PC-3 (cell line): ENCODE measurements around the gene PCDH1. TPM values are rescaled to one million over a fixed set of nuclear protein-coding genes. Genes with fewer than 3 reads are reported as not detected.
"Not testable (repeated sequence)": the region's sequence is repeated elsewhere in the genome, so short reads cannot be mapped to it uniquely, and the experiment has no call there.

Experiments used
- ATAC-seq: fragments of 200-7000 bp; cut with Tn5 transposase; 2 replicates; pipeline ENCODE4 v1.9.1; 2020; ENCODE audit warnings: mild to moderate bottlenecking, moderate library complexity
- BruUV-seq: library from RNA; stranded (reverse); fragments of 400-500 nt; replicated peaks from 2 replicates; lab custom pipeline; 2021; lab: Mats Ljungman, UMichigan
- CTCF ChIA-PET: fragments of 300-600 bp; sonication (Branson Sonifier 250); formaldehyde crosslinking; loops from one replicate; lab custom pipeline; 2022; ENCODE audit warnings: antibody characterized with exemption; lab: Charles Lee
- POLR2A ChIA-PET: fragments of 300-600 bp; sonication (Branson Sonifier 250); formaldehyde crosslinking; loops from one replicate; lab custom pipeline; 2022; ENCODE audit warnings: antibody characterized with exemption; ENCODE audit not compliant: unreplicated experiment; lab: Charles Lee
- DNase-seq: peaks from one replicate; pipeline ENCODE4 v3.0.0-alpha.2; 2015
- H2AFZ ChIP-seq: fragments of 300-600 bp; sonication (generic); 2 replicates; pipeline ENCODE4 v1.6.0; 2016; ENCODE audit warnings: antibody characterized with exemption, low read length
- H3F3A ChIP-seq: fragments of 300-600 bp; sonication (generic); one replicate; pipeline ENCODE4 v1.6.0; 2017; ENCODE audit warnings: antibody characterized with exemption, low read length, control low read depth, mild to moderate bottlenecking; ENCODE audit not compliant: unreplicated experiment
- H3K27ac ChIP-seq: fragments of 300-600 bp; sonication (generic); 2 replicates; pipeline ENCODE4 v1.5.1; 2016; ENCODE audit warnings: mild to moderate bottlenecking, low read length
- H3K27me3 ChIP-seq: fragments of 300-600 bp; sonication (generic); 2 replicates; pipeline ENCODE4 v1.6.1; 2016; ENCODE audit warnings: low read length, mixed read lengths
- H3K36me3 ChIP-seq: fragments of 300-600 bp; sonication (generic); 2 replicates; pipeline ENCODE4 v1.6.1; 2016; ENCODE audit warnings: low read depth, mixed run types, low read length, mixed read lengths
- H3K4me1 ChIP-seq: fragments of 300-600 bp; sonication (generic); 2 replicates; pipeline ENCODE4 v1.5.1; 2016; ENCODE audit warnings: low read length; ENCODE audit not compliant: insufficient read depth
- H3K4me2 ChIP-seq: fragments of 300-600 bp; sonication (generic); 2 replicates; pipeline ENCODE4 v1.6.0; 2016; ENCODE audit warnings: low read length
- H3K4me3 ChIP-seq: fragments of 300-600 bp; sonication (generic); 2 replicates; pipeline ENCODE4 v1.5.1; 2016; ENCODE audit warnings: mild to moderate bottlenecking, low read length, mixed read lengths
- H3K79me2 ChIP-seq: fragments of 300-600 bp; sonication (generic); 2 replicates; pipeline ENCODE4 v1.6.1; 2017; ENCODE audit warnings: low read length, mixed read lengths
- H3K9ac ChIP-seq: fragments of 300-600 bp; sonication (generic); 2 replicates; pipeline ENCODE4 v1.6.0; 2016; ENCODE audit warnings: mild to moderate bottlenecking, low read length
- H3K9me2 ChIP-seq: fragments of 300-600 bp; sonication (generic); replicated peaks from 2 replicates; pipeline ENCODE4 v1.6.1; 2016; ENCODE audit warnings: mixed run types, low read length, mixed read lengths
- H3K9me3 ChIP-seq: fragments of 300-600 bp; sonication (generic); 2 replicates; pipeline ENCODE4 v1.6.1; 2016; ENCODE audit warnings: low read length, mixed read lengths
- H4K20me1 ChIP-seq: fragments of 300-600 bp; sonication (generic); 2 replicates; pipeline ENCODE4 v1.6.1; 2016; ENCODE audit warnings: low read length, mixed read lengths
- EZH2 ChIP-seq: fragments of 300-600 bp; sonication (generic); IDR thresholded peaks from one replicate; pipeline ENCODE4 v1.6.1; 2017; ENCODE audit warnings: antibody characterized with exemption, mild to moderate bottlenecking, low read length; ENCODE audit not compliant: unreplicated experiment
- EZH2phosphoT487 ChIP-seq: fragments of 300-600 bp; sonication (generic); IDR thresholded peaks from 2 replicates; pipeline ENCODE4 v1.6.1; 2018; ENCODE audit warnings: mild to moderate bottlenecking, antibody characterized with exemption, low read length, borderline replicate concordance
- intact Hi-C: fragments of 100-400 bp; cut with micrococcal nuclease; formaldehyde crosslinking; loops from 2 replicates; pipeline ENCODE4 v1.9.0; 2023
- total RNA-seq: library from RNA; depleted of rRNA; stranded (reverse); fragments of >200 nt; gene quantifications from 2 replicates; pipeline ENCODE4 v1.2.3, GENCODE V29; 2014
- TF ChIP-seq, protein P1 (sequence below): fragments of 300-600 bp; sonication (generic); conservative IDR thresholded peaks from 2 replicates; pipeline ENCODE4 v1.5.1; 2017; ENCODE audit warnings: antibody characterized with exemption, low read depth, mild to moderate bottlenecking, low read length

The PCDH1 gene
- total RNA-seq, 1 experiment from 2014 or later, result 55.8 TPM

DNA sequence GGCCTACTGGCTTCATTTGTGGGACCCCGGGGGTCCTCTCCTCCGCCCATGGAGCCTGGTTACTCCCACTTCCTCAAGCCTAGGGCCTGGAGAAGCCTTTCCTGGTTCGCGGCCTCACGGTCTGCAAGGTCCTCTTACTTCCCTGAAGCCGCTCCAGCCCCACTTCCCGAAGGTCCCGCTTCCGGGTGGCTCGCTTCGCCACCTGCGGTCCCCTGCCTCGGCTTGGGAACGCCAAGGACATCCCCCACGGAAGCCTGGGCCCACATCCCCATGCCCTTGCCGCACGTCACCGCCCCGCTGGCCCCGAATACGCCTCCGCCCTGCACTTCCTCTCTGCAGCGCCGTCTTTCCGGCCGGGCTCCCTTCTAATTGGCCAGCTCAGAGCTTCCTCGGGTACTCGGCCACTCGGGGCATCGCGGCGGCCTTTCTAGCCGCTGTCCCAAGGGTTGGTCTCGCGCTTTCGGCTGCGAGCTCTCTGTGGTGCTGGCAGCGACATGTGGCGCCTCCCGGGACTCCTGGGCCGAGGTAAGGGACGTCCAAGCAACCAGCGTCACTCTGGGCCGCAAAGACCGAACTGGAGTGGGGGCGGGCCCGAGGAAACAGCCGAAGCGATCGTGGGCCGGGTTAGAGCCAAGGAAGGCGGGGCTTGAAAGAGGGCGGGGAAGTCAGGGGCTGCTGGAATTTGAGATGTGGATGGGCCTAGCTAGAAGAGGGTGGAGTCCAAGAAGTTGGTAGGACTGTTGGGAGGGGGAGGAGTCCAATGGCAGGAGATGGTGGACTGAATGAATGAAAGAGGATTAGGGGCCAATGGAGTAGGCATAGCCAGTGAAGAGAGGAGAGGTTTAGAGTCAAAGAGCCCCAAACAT is 45.5 kb upstream of the PCDH1 start, which contains the start of gene DELE1:
DELE1 (plus strand) TSS at position 424 of the 866 bp plus-strand sequence; CDS start at position 495, 71 bp downstream.
- H3K36me3 ChIP-seq, result peaks cover 18% of the 10 kb centered on the region
- H3K4me3 ChIP-seq, result peak within 1 kb of the TSS; percentile 88
- H2AFZ ChIP-seq, result peak within 1 kb of the TSS; percentile 90
- ChIA-PET CTCF (interaction anchor here (0.5 to 0.9 kb wide), 2 partner anchors 34 to 37 kb away, joined by 3 to 9 read pairs; no protein-coding TSS in a partner anchor), POLR2A (interaction anchor here (0.6 to 1.0 kb wide), 6 partner anchors 19 to 666 kb away, joined by 3 to 13 read pairs (median 4); partner anchors contain the start of genes PCDH1 and RNF14)
- H3K27me3 ChIP-seq, result no peaks in the 10 kb centered on the region
- H3K4me2 ChIP-seq, result peak within 1 kb of the TSS; percentile 89
- H4K20me1 ChIP-seq, result no peaks in the 10 kb centered on the region
- H3K79me2 ChIP-seq, result peaks cover 27% of the 10 kb centered on the region
- ATAC-seq, result peak; percentile 97
- no peaks in the 10 kb centered on the region for H3F3A ChIP-seq
- TSS peak; percentile 96 for BruUV-seq
- peak within 1 kb of the TSS; percentile 90 for H3K27ac ChIP-seq
- H3K9me2 ChIP-seq, result no peaks in the 10 kb centered on the region
- TF ChIP-seq EZH2 (no peak), EZH2phosphoT487 (no peak)
- TF ChIP-seq, protein P1, sequence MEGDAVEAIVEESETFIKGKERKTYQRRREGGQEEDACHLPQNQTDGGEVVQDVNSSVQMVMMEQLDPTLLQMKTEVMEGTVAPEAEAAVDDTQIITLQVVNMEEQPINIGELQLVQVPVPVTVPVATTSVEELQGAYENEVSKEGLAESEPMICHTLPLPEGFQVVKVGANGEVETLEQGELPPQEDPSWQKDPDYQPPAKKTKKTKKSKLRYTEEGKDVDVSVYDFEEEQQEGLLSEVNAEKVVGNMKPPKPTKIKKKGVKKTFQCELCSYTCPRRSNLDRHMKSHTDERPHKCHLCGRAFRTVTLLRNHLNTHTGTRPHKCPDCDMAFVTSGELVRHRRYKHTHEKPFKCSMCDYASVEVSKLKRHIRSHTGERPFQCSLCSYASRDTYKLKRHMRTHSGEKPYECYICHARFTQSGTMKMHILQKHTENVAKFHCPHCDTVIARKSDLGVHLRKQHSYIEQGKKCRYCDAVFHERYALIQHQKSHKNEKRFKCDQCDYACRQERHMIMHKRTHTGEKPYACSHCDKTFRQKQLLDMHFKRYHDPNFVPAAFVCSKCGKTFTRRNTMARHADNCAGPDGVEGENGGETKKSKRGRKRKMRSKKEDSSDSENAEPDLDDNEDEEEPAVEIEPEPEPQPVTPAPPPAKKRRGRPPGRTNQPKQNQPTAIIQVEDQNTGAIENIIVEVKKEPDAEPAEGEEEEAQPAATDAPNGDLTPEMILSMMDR, result no peak
- DNase-seq, result peak; percentile 86
- peaks cover 8% of the 10 kb centered on the region; the same call in 1 of the 2 replicates for H3K4me1 ChIP-seq
- intact Hi-C loops, result no loop called here
- H3K9me3 ChIP-seq, result no peaks in the 10 kb centered on the region
- peak within 1 kb of the TSS; percentile 90 for H3K9ac ChIP-seq

DNA sequence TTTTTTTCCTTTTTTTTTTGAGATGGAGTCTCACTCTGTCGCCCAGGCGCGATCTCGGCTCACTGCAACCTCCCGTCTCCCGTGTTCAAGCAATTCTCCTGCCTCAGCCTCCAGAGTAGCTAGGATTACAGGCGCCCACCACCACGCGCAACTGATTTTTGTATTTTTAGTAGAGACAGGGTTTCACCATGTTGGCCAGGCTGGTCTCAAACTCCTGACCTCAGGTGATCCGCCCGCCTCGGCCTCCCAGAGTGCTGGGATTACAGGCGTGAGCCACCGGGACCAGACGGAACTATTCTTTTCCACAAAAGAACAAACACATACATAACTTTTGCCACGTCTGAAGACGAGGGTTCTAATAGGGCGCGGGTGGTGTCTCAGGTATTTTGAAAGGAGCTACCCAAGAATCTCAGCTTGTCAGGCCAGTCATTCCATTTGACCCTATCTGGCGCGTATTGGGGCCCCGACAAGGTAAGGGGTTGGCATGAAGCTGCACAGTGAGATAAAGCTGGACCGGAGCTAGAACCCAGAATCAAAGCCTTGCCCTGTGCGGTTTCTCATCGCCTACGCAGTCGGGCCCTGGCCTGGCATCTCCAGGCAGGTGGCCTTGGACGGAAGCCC is 44.7 kb upstream of the PCDH1 start:
- ChIA-PET CTCF (interaction anchor here (0.5 to 0.9 kb wide), 2 partner anchors 33 to 38 kb away, joined by 3 to 9 read pairs; no protein-coding TSS in a partner anchor), POLR2A (interaction anchor here (0.6 to 1.0 kb wide), 6 partner anchors 44 to 665 kb away, joined by 3 to 13 read pairs (median 4); partner anchors contain the start of genes PCDH1 and RNF14)
- intact Hi-C loops, DNase-seq, H3F3A ChIP-seq, H4K20me1 ChIP-seq, H3K27me3 ChIP-seq, H3K4me1 ChIP-seq, BruUV-seq, H3K9me3 ChIP-seq, H3K9me2 ChIP-seq: not testable (repeated sequence)
- Histone ChIP-seq H3K79me2 (peaks cover 27% of the 10 kb centered on the region), H2AFZ (peak overlapping the region; percentile 90), H3K4me3 (peak overlapping the region; percentile 88), H3K4me2 (peak overlapping the region; percentile 89), H3K36me3 (peaks cover 10% of the 10 kb centered on the region), H3K27ac (peak overlapping the region; percentile 90), H3K9ac (peak overlapping the region; percentile 90)
- ATAC-seq, result peak; percentile 7

DNA sequence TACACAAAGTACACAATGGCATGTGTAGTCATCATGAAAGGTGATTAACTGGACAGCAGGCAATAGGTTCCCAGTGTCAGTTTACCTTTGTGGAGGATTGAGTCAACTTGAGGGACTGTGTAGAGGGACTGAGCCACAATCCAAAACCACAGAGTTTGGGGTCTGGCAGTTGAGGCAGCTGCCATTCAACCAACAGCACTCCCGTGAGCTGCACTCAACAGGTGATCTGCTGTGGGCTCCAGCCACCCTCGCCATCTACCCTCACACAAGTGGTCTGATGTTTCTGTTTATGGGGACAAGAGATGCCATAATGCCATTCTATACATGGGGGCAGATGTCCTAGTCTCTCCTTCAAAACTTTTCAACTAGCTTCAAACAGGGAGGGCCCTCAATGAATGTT is 42.6 kb upstream of the PCDH1 start:
- Histone ChIP-seq H3K4me2 (no peak overlapping the region), H3K27me3 (no peaks in the 10 kb centered on the region), H3K4me1 (peaks cover 8% of the 10 kb centered on the region; the same call in 1 of the 2 replicates), H3K27ac (no peak overlapping the region), H3K9me2 (no peaks in the 10 kb centered on the region), H3K4me3 (no peak overlapping the region), H4K20me1 (no peaks in the 10 kb centered on the region), H3K9me3 (no peaks in the 10 kb centered on the region), H2AFZ (no peak overlapping the region), H3K79me2 (peaks cover 20% of the 10 kb centered on the region), H3K36me3 (0 out of 2 replicates have a peak, but pooled peaks cover 3% of the 10 kb centered on the region), H3F3A (no peaks in the 10 kb centered on the region), H3K9ac (no peak overlapping the region)
- no TSS peak for BruUV-seq
- TF ChIP-seq, protein P1, result no peak
- TF ChIP-seq EZH2 (no peak), EZH2phosphoT487 (no peak)
- ATAC-seq (no peak), DNase-seq (no peak)
- ChIA-PET POLR2A (no interaction called here), CTCF (no interaction called here)
- intact Hi-C loops, result no loop called here
